Ovary (tissue), 3 donors: ENCODE measurements around the gene ATP1A2.

Source experiments
- EP300 ChIP-seq: sonication (generic); formaldehyde crosslinking; IDR thresholded peaks from one replicate; pipeline ENCODE4 v1.6.1; 2017; ENCODE audit warnings: antibody characterized with exemption
- POLR2A ChIP-seq: fragments of 450-650 bp; IDR thresholded peaks from one replicate; pipeline ENCODE4 v1.6.1; 2017; ENCODE audit warnings: antibody characterized with exemption, mild to moderate bottlenecking, moderate library complexity
- TF ChIP-seq, protein P1 (sequence below), 3 donors: fragments of 450-650 bp in 2 of 3; fragments of 200-600 bp in 1 of 3; IDR thresholded peaks; one replicate each; pipeline versions ENCODE4 v1.5.1 to v1.8.0; 2016 to 2022; ENCODE audit warnings: antibody characterized with exemption in 3 of 3, mild to moderate bottlenecking in 1 of 3
- donor health status: DM: no; HTN: no; CAD: no.

DNA sequence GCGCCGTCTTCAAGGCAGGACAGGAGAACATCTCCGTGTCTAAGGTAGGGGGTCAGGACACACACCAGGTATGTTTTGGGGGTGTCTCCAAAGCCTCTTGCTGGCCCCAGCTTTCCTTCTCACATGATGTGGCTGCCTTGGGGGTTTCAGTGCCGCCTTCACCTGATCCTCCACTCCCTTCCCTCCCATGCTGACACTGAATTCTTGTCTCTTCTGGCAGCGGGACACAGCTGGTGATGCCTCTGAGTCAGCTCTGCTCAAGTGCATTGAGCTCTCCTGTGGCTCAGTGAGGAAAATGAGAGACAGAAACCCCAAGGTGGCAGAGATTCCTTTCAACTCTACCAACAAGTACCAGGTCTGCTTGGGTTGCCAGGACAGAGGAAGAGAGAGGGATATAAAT is 13.5 kb downstream of the ATP1A2 start:
- TF ChIP-seq POLR2A, result no peak
- TF ChIP-seq, protein P1, sequence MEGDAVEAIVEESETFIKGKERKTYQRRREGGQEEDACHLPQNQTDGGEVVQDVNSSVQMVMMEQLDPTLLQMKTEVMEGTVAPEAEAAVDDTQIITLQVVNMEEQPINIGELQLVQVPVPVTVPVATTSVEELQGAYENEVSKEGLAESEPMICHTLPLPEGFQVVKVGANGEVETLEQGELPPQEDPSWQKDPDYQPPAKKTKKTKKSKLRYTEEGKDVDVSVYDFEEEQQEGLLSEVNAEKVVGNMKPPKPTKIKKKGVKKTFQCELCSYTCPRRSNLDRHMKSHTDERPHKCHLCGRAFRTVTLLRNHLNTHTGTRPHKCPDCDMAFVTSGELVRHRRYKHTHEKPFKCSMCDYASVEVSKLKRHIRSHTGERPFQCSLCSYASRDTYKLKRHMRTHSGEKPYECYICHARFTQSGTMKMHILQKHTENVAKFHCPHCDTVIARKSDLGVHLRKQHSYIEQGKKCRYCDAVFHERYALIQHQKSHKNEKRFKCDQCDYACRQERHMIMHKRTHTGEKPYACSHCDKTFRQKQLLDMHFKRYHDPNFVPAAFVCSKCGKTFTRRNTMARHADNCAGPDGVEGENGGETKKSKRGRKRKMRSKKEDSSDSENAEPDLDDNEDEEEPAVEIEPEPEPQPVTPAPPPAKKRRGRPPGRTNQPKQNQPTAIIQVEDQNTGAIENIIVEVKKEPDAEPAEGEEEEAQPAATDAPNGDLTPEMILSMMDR (IDR thresholded peaks at IDR 0.05), result no peak
- TF ChIP-seq EP300, result no peak
